ENCODE data around the gene OR1I1. TPM values are rescaled to one million over a fixed set of nuclear protein-coding genes. Genes with fewer than 3 reads are reported as not detected.
A peak's percentile ranks its signal among the peaks of the same experiment; 100 is the strongest.

OR1I1 gene
- total and polyA plus RNA-seq, 2 of the 4 experiments (the other 2 are of a cell fraction): not detected

GRCh38 chr19:15125232-15126067 lies 43.4 kb downstream of the OR1I1 start:
- peak; percentile 94 for ATAC-seq (ENCODE audit: low read depth)
- CTCF ChIA-PET: interaction anchor here (0.5 to 1.8 kb wide), 4 partner anchors 13 to 315 kb away, joined by 3 to 5 read pairs (median 4); no protein-coding TSS in a partner anchor
- BruUV-seq (replicated peaks): no TSS peak
- TF ChIP-seq NFE2L2 (IDR thresholded peaks at IDR 0.05; ENCODE audit: low read depth, low read length): no peak
- TF ChIP-seq CEBPB (IDR thresholded peaks at IDR 0.05; ENCODE audit: low read depth, low read length): peak; percentile 39; the same call in 1 of the 2 replicates
- TF ChIP-seq POLR2A (IDR thresholded peaks at IDR 0.05; ENCODE audit: low read depth, low read length): no peak
- TF ChIP-seq RAD21 (IDR thresholded peaks at IDR 0.05; ENCODE audit: low read length): no peak
- no peak for TF ChIP-seq RFX5 (IDR thresholded peaks at IDR 0.05; ENCODE audit: low read depth, low read length)
- peak; percentile 60; the same call in 1 of the 2 replicates for TF ChIP-seq MXI1 (IDR thresholded peaks at IDR 0.05; ENCODE audit: borderline replicate concordance, low read depth, low read length)
- TF ChIP-seq USF2 (IDR thresholded peaks at IDR 0.05; ENCODE audit: low read depth, low read length): peak; percentile 97
- TF ChIP-seq MAFK (IDR thresholded peaks at IDR 0.05; ENCODE audit: low read depth, low read length): no peak
- TF ChIP-seq MAZ (IDR thresholded peaks at IDR 0.05; ENCODE audit: borderline replicate concordance, low read depth, low read length): peak; percentile 91; the same call in 1 of the 2 replicates
- TF ChIP-seq BHLHE40 (IDR thresholded peaks at IDR 0.05; ENCODE audit: low read depth, low read length): peak; percentile 93
- TF ChIP-seq SMC3 (IDR thresholded peaks at IDR 0.05; ENCODE audit: low read depth, low read length): no peak
- no peak for TF ChIP-seq ELK1 (IDR thresholded peaks at IDR 0.05; ENCODE audit: borderline replicate concordance, low read depth, low read length)
- peak; percentile 43; the same call in 1 of the 2 replicates for TF ChIP-seq FOS (IDR thresholded peaks at IDR 0.05; ENCODE audit: low read depth, low read length)
- no peak for TF ChIP-seq RCOR1 (IDR thresholded peaks at IDR 0.05; ENCODE audit: insufficient replicate concordance, low read length)
- TF ChIP-seq CHD1 (IDR thresholded peaks at IDR 0.05; ENCODE audit: low read depth, low read length): 0 out of 2 replicates have a peak, but pooled peaks have one; percentile 43

More at GRCh38 chr19:15125232-15126067, 43.4 kb downstream of the OR1I1 start:
- Histone ChIP-seq H3K9ac (ENCODE audit: low read depth, low read length) (peak overlapping the region; percentile 86), H4K91ac (ENCODE audit: insufficient read depth, low read depth, low read length) (peak overlapping the region; percentile 93), H3K9me3 (ENCODE audit: control insufficient read depth, insufficient read depth, low read length) (no peaks in the 10 kb centered on the region), H3K27ac (ENCODE audit: insufficient read depth, low read length) (peak overlapping the region; percentile 93), H3K4ac (ENCODE audit: low read depth, low read length) (peak overlapping the region; percentile 91), H3K79me1 (ENCODE audit: low read depth in 1 of 2, low read length in 2 of 2) (peaks cover 18 to 34% of the 10 kb centered on the region in 2 experiments), H3K36me3 (ENCODE audit: control insufficient read depth, insufficient read depth, low read length) (peaks cover 14% of the 10 kb centered on the region), H2BK120ac (ENCODE audit: low read depth, low read length) (peak overlapping the region; percentile 82), H4K20me1 (ENCODE audit: insufficient read depth, low read length) (0 out of 2 replicates have a peak, but pooled peaks cover 3% of the 10 kb centered on the region), H2AK9ac (replicated peaks; ENCODE audit: low read depth, low read length, poor library complexity) (peak overlapping the region; percentile 96), H2BK5ac (ENCODE audit: low read depth, low read length, poor library complexity, severe bottlenecking) (peak overlapping the region; percentile 92), H4K5ac (ENCODE audit: low read depth, low read length) (peak overlapping the region; percentile 86), H2BK15ac (ENCODE audit: low read depth, low read length) (peak overlapping the region; percentile 74; the same call in 2 of the 3 replicates), H3K27me3 (ENCODE audit: control insufficient read depth, insufficient read depth, low read length) (no peaks in the 10 kb centered on the region), H3K18ac (ENCODE audit: low read depth, low read length) (peak overlapping the region; percentile 76), H2AK5ac (ENCODE audit: low read depth, low read length) (peak overlapping the region; percentile 97), H3K23ac (ENCODE audit: low read depth, low read length) (peak overlapping the region; percentile 69), H4K8ac (ENCODE audit: low read depth in 2 of 2, low read length in 2 of 2) (peak overlapping the region; percentile 64 to 92), H3K4me3 (ENCODE audit: insufficient read depth, low read depth, low read length) (peak overlapping the region; percentile 78), H2AFZ (replicated peaks; ENCODE audit: low read length, poor library complexity) (peak overlapping the region; percentile 99), H2BK20ac (ENCODE audit: low read depth, low read length) (peak overlapping the region; percentile 28), H3K9me1 (ENCODE audit: insufficient read depth, low read length) (no peaks in the 10 kb centered on the region), H3K56ac (ENCODE audit: extremely low read depth, insufficient read depth, low read length) (peak overlapping the region; percentile 80), H3K4me1 (ENCODE audit: control insufficient read depth, insufficient read depth, low read length) (peaks cover 6% of the 10 kb centered on the region), H3K4me2 (ENCODE audit: low read depth, low read length) (peak overlapping the region; percentile 88), H3K14ac (replicated peaks; ENCODE audit: low read depth, low read length) (peak overlapping the region; percentile 87)
- 0% methylated on average over 18 of the region's 61 CpGs; no CpG with 5 or more reads in 1 of the 2 experiments for WGBS, 2 experiments (ENCODE audit: extremely low coverage in 2 of 2, insufficient read length in 1 of 2)
- dilution Hi-C loops (cut with HindIII; ENCODE audit: low sequenced_read_pairs, unreplicated experiment) (no loop called here), in situ Hi-C loops (cut with MboI; ENCODE audit: low sequenced_read_pairs) (no loop called here), intact Hi-C loops (cut with micrococcal nuclease) (loop anchor here (1.0 kb wide), 1 partner anchor 11 kb away; no protein-coding TSS in a partner anchor)
- POLR2A ChIA-PET (ENCODE audit: unreplicated experiment): interaction anchor here (0.5 to 1.7 kb wide), 4 partner anchors 10 to 13 kb away, joined by 3 to 6 read pairs (median 4); no protein-coding TSS in a partner anchor
- DNase-seq: peak; percentile 95

All from IMR-90 (cell line).